HG03460 (cell line): ENCODE results near the gene USP8.
"Not testable (repeated sequence)": the region's sequence is repeated elsewhere in the genome, so short reads cannot be mapped to it uniquely, and the experiment has no call there.

ENCODE experiments used
- ATAC-seq: cut with Tn5 transposase; IDR thresholded peaks from one replicate; pipeline ENCODE4 v1.9.1; 2021; ENCODE audit not compliant: unreplicated experiment

Gene USP8

GRCh38 chr15:50438251-50438650 lies 14.0 kb downstream of the USP8 start:
- ATAC-seq: no peak

GRCh38 chr15:50440932-50441331 lies 16.7 kb downstream of the USP8 start:
- ATAC-seq: no peak

GRCh38 chr15:50452927-50453326 lies 28.7 kb downstream of the USP8 start:
- no peak for ATAC-seq

GRCh38 chr15:50458348-50459112 lies 34.3 kb downstream of the USP8 start:
- no peak for ATAC-seq

- ATAC-seq: no peak
These were observed 39.5 kb downstream of the USP8 start for GRCh38 chr15:50463423-50464358.

GRCh38 chr15:50471072-50471471 lies 46.9 kb downstream of the USP8 start:
- no peak for ATAC-seq

GRCh38 chr15:50476143-50476542 lies 51.9 kb downstream of the USP8 start:
- ATAC-seq: no peak

- peak; percentile 76 for ATAC-seq
These were observed 60.6 kb downstream of the USP8 start for GRCh38 chr15:50484781-50485180.

GRCh38 chr15:50485389-50485788 lies 61.2 kb downstream of the USP8 start:
- no peak for ATAC-seq

- no peak for ATAC-seq
These were observed 63.1 kb downstream of the USP8 start for GRCh38 chr15:50487287-50487686.

- ATAC-seq: no peak
These were observed 69.4 kb downstream of the USP8 start for GRCh38 chr15:50493625-50494024.

GRCh38 chr15:50494547-50494946 lies 70.3 kb downstream of the USP8 start:
- ATAC-seq: not testable (repeated sequence)

- ATAC-seq: no peak
These were observed 72.5 kb downstream of the USP8 start for GRCh38 chr15:50496692-50497091.

GRCh38 chr15:50500352-50500751 lies 76.1 kb downstream of the USP8 start:
- no peak for ATAC-seq

GRCh38 chr15:50501815-50502214 lies 77.6 kb downstream of the USP8 start:
- ATAC-seq: no peak

GRCh38 chr15:50503144-50503543 lies 78.9 kb downstream of the USP8 start:
- no peak for ATAC-seq

GRCh38 chr15:50505656-50506055 lies 81.5 kb downstream of the USP8 start:
- ATAC-seq: not testable (repeated sequence)

GRCh38 chr15:50506121-50506520 lies 81.9 kb downstream of the USP8 start:
- ATAC-seq: no peak

- ATAC-seq: no peak
These were observed 88.8 kb downstream of the USP8 start for GRCh38 chr15:50513001-50513400.

- no peak for ATAC-seq
These were observed 95.7 kb downstream of the USP8 start for GRCh38 chr15:50519740-50520425.

GRCh38 chr15:50523851-50524251 lies 99.6 kb downstream of the USP8 start:
- no peak for ATAC-seq
